ENCODE measurements around the gene MDGA2.

Gene MDGA2

DNA sequence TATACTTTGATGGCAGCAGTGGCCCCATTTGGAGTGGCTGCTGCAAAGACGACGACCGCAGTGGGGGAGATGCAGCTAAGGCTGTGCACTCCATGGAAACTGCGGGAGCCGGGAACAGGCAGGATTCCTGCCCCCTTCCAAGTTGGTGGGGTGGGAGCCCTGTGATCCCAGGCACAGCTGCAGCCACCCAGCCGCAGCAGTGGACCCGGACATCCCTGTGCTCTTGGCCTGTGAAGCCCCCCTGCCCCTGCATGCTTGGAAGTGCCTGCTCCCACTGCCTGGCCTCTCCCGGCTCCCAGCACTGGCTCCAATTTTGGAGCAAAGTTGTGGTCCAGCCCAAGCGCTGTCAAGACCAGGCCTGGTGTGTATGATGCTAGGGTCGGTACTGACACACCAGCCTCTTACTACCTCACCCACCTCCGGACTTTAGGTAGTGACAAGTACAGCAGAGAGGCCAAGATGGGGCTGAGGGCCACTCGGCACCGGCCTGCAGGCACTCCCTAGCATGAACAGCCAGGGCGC, 521.1 kb downstream of the MDGA2 start:
- in situ Hi-C loops (cut with MboI; ENCODE audit: low sequenced_read_pairs), result no loop called here

DNA sequence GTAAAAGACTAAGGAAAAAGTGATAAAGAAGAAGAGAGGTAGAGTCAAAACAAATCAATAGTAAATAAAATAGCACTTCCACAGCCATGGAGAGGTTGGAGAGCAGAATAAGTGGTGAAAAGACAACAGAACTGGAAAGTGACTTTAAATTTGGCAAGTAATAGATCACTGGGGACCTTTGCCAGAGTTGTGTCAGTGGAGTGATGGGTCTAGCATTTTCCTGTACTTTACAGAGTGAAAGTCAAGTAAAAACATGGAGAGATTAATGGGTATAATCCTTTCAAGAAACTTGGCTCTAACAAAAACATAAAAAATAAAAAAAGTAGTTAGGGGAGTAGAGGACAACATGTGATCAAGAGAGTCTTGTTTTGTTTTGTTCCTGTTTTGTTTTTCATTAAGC, 521.7 kb downstream of the MDGA2 start:
- in situ Hi-C loops (cut with MboI; ENCODE audit: low sequenced_read_pairs), result no loop called here

DNA sequence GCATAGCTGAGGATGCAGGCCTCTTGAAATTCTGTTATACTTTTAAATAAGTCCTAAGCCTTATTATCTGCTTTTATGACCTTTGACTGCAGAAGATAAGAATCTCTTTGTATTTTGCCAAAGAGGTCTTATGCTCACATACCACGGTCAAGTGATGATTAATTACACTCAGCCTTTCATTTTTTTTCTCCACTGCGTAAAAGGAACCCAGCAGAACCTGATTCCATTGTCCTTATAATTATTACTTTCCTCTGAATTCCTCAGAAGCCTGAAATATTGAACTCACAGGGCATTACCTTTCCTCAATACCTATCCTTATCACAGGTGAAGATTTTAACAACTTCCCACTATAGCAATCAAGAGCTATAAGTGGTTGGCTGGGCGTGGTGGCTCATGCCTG, 525.1 kb downstream of the MDGA2 start:
- in situ Hi-C loops (cut with MboI; ENCODE audit: low sequenced_read_pairs), result no loop called here

DNA sequence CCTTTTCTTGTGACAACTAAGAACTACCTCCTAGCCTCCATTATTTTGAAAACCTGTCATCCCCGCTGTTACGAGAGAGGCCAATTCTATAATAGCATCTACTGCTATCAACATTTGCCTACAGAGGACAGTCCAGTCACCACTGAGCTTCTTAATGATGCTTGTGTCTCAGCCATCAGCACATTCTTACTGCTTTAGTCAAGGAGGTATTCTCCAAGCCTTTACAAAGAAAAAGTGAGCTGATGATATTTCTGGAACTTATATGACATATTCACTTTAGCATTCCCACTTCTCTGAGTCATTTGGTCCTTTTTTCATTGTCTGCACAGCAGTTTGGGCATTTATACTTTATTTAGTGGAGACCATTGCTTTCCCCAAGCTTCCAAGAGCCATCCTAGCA, 526.1 kb downstream of the MDGA2 start:
- in situ Hi-C loops (cut with MboI; ENCODE audit: low sequenced_read_pairs), result no loop called here

DNA sequence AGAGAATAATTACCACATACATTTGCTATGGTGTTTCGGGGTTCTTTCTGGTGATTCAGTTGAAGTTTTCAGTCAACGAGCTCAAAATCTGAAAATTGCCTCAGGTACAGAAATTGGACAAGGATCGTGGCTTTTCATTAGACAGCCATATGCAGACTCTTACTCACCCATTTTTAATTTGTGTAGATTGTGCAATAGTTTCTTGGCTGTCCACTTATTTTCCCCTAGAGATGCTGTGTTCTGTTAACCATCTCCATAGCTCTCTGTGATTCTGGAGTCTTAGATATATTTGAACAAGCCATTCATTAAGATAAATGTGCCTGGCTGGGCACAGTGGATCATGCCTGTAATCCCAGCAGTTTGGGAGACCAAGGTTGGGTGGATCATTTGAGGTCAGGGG, 526.7 kb downstream of the MDGA2 start:
- in situ Hi-C loops (cut with MboI; ENCODE audit: low sequenced_read_pairs), result no loop called here

DNA sequence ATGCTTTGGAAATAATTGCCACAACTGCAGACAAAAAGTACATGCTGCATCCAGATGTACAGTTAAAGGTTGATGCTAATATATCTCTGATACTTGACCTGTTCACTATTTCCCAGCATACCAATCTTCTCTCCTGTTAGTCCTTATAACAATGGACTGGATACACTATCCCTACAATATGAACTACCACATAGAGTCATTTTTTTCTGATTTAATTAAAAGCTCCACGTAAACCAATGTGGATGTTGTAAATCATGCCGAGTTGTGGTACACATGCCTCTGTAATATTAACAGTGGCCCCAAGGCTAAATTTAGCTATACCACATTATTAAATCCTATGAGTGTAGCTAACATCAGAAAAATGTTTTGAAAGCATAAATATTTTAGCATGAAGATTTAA, 554.8 kb downstream of the MDGA2 start:
- in situ Hi-C loops (cut with MboI; ENCODE audit: low sequenced_read_pairs), result no loop called here

DNA sequence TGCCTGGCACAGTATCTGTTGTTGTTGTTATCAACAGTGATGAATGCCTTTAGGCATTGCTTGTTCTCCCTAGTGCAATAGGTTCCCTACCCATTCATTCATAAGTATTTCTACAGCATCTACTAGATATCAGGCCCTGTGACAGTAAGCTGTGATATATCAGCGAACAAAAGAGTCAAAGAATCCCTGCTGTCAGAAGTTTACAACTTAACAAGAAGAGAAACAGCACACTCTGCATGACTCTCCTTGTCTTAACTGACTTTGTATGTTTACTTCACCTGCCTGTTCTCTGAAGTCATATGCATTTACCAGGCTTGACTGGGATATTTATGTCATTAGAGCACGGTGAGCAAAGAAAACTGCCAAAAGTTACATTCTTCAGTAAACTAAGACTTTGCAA, 571.6 kb downstream of the MDGA2 start:
- in situ Hi-C loops (cut with MboI; ENCODE audit: low sequenced_read_pairs), result no loop called here

DNA sequence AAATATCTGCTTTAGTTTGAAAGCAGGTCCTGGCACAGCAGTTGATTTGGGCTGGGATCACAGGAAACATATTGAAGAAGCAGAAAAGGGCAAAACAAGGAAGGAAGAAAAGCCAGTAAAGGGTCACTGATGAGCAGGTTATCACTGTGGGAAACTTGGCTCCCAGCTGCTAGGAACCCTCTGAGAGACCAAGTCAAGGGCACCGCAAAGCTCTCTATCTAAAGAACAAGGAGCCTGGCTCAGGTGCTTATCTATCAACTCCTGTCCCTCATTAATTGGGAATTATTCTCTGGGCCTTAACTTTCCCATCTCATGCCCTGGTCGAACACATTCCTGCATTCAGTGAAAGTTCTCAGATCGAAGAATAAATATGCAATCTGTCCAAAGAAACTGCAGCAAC, 572.9 kb downstream of the MDGA2 start:
- in situ Hi-C loops (cut with MboI; ENCODE audit: low sequenced_read_pairs), result no loop called here

DNA sequence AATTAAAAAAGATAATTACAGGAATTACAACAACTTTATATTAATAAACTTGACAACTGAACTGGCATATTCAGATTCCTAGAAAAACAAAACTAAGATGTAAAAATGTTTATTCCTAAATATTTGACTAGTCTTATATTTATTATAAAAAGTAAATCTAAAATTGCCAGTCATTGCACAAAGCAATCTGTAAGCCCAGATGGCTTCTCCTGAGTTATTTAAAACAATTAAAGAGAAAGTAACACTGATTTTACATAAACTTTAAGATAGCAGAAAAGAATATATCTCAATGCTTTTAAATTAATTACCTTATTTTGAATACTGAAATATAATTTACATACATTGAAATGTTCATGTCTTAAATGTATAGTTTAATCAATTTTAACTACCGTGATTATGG, 589.7 kb downstream of the MDGA2 start:
- in situ Hi-C loops (cut with MboI; ENCODE audit: low sequenced_read_pairs), result no loop called here

DNA sequence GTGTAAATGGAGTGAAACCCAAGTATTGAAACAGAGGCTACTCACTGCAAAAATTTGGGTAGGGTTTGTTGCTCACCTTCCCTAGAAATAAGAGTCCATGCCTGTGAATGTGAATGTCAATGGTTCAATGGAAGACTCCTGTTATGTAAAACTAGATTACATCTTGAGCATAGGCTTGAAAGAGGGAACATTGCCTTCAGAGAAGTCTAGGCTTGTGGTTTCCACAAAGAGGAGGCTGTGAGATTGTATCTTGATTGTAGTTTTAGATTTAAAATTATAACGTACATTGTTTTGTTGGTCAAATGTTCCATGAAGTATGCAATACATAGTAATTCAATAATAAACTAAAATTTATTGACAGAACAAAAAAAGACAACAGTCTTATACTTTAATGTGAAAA, 610.1 kb downstream of the MDGA2 start:
- in situ Hi-C loops (cut with MboI; ENCODE audit: low sequenced_read_pairs), result no loop called here

DNA sequence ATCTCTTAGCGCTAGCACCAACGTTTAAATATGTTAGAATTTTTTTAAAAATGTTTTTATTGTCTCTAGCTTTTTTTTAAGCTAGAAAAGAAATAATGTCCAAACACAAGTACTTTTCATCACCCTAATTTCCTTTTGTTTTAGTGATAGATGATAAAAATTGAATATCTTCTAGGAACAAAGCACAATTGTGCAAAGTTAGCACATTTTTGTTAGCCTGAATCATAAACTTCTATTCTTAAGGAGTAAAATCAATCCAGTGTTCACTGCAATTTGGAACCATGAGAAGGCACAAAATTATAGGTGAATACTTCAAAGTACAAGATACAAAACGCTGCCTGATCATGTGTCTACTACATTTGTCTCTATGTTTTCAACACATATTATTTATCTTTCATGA, 615.4 kb downstream of the MDGA2 start:
- in situ Hi-C loops (cut with MboI; ENCODE audit: low sequenced_read_pairs), result no loop called here

DNA sequence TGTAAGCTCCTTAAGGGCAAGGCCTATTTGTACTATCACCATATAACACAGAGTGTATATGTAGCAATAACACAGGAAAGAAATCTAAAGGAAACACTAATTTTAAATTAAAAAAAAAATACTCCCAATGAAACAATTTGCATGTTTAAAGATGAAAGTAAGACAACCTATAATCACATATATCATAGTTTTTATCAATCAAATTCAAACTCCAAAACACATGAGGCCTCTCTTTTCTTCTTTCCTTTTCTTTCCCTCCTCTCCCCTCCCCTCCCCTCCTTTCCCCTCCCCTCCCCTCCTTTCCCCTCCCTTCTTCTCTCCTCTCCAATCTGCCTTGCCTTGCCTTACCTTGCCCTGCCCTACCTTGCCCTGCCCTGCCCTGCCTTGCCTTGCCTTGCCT, 618.0 kb downstream of the MDGA2 start:
- in situ Hi-C loops (cut with MboI; ENCODE audit: low sequenced_read_pairs), result no loop called here

DNA sequence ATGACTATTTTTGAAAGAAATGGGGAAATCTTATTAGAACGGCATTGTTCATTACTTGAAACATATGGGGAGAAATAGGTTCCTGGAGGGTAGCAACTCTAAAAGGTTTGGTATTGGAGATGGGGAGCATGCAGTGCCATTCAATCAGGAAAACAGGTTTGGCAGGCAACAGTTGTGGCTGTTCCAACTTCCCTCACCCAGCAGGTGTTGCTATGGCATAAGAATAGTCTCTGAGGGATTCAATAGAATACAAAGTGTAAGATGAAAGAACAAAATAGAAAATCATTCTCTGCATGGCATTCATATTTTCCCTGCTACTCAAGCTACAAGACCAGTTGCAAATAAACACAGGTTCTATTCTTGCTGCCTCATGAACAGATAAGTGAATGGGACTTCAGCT, 630.6 kb downstream of the MDGA2 start:
- in situ Hi-C loops (cut with MboI; ENCODE audit: low sequenced_read_pairs), result no loop called here

DNA sequence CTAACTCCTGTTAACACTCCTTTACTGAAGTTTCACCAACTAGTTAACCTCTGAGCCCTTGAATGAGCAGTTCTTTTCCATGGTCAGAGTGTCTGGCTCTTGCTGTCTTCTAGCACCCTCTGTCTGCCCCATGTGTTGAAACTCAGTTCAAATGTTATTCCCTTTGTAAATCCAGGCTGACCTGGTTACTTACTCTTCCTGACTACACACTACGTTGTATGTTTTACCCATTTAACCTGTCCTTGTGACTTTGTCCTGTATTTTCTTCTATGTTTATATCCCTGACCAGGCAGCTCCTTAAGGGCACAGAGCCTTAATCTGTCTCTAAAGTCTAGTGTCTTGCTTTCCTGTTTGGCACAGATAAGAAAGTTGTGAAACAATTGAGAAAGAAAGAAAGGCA, 634.9 kb downstream of the MDGA2 start:
- in situ Hi-C loops (cut with MboI; ENCODE audit: low sequenced_read_pairs), result no loop called here

DNA sequence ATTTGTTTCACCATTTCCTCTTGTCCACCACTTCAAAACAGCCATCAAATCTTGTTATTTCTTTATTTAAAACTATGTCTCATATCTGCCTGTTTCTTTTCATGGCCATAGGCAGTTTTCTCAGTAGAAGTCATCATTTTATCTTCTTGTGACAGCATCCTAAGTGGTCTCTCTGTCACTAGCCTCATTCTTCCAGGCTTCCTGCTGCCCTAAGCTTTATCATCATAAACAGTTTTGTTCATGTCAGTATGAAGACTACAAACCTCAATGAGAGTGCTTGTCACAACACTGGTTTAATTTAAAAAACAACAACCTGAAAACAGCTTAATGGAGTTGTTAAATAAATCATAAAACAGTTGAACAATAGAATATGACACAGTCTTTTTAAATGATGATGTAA, 636.1 kb downstream of the MDGA2 start:
- in situ Hi-C loops (cut with MboI; ENCODE audit: low sequenced_read_pairs), result no loop called here

DNA sequence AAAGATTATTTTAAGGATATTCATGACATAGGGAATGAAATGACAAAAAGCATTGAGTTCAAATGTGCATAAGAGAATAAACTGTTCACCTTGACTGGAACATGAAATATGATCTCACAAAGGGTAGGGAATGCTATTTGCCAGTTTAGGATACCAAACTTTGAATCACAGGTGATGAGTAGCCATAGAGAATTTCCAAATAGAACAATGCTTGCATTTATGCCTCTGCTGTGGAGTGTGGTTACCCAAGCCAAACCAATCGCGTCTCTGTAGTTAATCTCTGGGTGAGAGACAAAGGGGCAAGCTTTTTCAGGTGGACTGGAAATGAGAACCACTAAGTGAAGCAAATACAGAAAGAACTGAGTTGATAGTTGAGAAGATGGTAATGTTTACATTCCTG, 652.7 kb downstream of the MDGA2 start:
- in situ Hi-C loops (cut with MboI; ENCODE audit: low sequenced_read_pairs), result no loop called here

DNA sequence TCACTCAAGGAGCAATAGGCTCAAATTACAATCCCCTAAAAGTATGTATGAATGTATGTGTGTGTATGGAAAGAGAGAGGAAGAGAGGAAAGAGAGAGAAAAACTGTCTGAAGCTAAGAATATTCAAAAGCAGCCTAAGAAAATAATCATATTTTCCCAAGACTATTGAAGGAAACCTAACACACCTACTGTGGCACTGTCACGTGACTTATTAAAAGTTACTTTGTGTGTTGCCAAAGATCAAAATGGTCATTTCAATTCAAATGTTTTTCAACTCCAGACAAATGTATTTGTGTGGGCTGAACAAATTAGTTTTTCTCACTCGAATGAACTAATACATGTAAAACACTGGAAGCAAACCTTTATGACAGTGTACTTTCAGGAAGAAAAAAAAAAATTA, 654.9 kb downstream of the MDGA2 start:
- in situ Hi-C loops (cut with MboI; ENCODE audit: low sequenced_read_pairs), result no loop called here

DNA sequence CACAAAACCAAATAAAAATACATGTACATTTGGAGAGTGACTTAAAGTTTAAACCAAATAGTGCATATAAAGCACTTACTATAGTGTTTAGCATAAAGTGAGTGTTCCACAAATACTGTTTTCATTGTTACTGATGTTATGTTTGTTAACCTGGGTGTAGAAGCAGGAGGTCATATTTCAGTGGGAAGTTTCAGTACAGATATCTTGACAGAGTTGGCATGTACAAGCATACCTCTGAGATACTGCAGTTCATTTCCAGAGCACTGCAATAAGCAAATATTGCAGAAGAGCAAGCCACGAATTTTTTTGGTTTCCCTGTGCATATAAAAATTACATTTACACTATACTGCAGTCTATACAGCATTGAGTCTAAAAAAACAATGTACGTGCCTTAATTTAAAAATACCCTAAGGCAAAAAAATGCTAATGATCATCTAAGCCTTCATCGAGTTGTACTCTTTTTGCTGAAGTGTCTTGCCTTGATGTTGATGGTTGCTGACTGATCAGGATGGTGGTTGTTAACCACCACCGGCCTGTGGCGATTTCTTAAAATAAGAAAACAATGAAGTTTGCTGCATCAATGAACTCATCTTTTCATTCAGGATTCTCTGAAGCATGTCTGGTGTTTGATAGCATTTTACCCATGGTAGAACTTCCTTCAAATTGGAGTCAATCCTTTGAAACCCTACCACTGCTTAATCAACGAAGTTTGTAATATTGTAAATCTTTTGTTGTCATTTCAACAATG, 662.7 kb downstream of the MDGA2 start:
- in situ Hi-C loops (cut with MboI; ENCODE audit: low sequenced_read_pairs), result no loop called here

DNA sequence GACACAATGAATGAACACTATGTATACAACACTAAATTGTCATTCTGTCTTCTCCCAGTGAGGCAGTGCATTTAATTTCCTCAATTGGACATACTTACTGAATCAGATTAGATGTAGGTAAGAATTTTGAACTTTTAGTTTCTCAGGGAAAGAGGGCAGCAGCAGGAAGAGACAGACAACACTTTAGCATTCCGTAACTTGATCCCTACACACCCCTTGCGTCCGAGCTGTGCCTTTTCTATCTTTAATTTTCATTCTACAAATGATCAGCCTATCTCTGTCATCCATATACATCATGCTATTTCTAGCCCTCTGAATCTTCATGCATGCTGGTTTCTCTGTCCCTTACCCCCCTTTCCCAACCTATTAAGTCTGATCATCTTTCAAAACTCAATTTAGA, 665.8 kb downstream of the MDGA2 start:
- in situ Hi-C loops (cut with MboI; ENCODE audit: low sequenced_read_pairs), result no loop called here

DNA sequence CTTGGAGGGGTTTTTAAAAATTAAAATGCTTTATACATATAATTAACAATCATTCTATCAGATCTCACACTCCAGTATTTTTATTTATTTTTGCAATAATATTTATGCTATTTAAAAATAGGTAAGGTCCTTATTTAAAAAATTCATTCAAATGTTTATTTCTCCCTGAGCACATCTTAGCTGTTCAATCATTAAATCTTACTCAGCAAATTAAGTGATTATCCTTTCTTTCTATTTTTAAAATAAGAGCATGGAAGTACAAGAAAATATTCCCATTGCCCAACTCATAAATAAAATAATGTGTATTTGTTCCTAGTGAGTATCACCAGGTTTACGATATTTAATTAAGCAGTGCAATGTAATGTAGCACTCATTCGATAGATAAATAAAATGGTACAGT, 666.7 kb downstream of the MDGA2 start:
- in situ Hi-C loops (cut with MboI; ENCODE audit: low sequenced_read_pairs), result no loop called here

DNA sequence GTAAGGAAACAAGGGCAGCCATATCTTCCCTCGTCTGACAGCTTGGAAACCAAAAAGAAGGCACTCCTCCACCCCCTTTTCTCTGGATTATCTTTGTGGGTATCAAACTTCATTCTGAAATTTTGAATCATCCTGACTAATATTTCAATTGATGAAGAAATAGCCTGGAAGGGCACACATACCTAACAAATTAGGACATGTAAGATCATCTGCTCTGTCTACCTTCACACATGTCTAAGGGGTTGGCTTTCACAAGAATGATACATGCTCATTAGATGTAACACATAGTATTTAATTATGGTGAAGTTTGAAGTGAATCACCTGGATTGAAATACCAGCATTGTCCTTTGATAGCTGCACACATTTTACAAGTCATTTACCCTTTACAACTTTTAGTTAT, 675.7 kb downstream of the MDGA2 start:
- in situ Hi-C loops (cut with MboI; ENCODE audit: low sequenced_read_pairs), result no loop called here

DNA sequence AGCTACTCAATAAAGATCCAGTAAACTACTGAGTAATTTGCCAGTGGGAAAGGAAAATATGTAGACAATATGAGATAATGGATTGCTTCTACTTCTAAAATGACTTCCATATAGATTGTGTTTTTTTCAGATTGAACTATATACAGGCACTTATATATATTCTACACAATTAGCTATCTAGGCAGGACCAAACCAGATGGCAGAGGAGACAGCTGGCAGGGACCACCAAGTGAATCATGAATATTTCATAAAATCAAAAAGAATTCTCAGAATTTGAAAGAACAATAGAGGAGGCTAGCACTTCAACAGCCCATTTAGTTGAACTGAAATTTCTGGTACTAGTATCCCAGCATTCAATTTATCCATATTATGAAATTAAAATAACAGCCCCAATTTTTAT, 685.8 kb downstream of the MDGA2 start:
- in situ Hi-C loops (cut with MboI; ENCODE audit: low sequenced_read_pairs), result no loop called here

DNA sequence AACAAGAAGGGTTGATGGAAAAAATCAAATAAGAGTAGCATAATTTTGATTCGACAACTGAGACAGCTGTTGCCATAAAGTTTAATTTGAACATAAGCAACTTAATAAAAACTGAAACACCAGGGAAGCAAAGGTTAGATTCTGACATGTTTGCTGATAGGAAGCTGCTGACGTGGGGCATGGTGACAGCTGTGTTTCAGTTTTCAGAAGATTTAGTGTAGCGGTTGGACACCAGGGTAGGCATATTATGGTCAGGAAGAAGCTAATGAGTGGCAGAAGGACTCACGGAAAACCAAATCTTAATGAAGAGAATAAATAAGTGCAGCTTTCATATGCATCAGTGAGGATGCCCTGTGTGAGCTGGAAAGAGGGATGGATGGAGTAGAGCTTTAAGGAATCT, 687.1 kb downstream of the MDGA2 start:
- in situ Hi-C loops (cut with MboI; ENCODE audit: low sequenced_read_pairs), result no loop called here
